ENCODE results near the gene GJB5.

Gene GJB5

DNA sequence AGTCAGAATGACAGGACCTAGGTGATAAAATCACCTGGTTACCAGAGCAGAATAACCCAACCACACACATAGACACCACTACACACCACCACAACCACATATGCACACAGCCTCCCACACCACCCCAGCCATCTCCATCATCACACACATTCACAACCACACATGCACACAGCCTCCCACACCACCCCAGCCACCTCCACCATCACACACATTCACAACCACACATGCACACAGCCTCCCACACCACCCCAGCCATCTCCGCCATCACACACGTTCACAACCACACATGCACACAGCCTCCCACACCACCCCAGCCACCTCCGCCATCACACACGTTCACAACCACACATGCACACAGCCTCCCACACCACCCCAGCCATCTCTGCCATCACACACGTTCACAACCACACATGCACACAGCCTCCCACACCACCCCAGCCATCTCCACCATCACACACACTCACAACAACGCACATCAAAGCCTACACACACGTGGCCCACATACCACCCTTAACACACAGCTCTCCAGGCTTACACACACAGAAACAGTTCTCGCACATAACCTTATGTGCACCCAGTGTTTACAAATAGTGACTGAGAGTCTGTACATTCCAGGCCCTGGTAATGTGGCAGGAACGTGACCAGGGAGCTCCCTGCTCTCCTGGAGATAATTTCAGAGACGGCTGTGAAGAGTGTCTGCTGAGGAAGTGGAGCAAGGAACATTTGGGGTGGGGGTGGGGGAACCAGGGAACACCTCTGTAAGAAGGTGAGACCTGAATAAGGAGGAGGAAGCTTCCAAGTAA, 22.9 kb downstream of the GJB5 start:
- peak overlapping the region; percentile 3 for H3K56ac ChIP-seq (ENCODE audit: low read length)
- H2BK120ac ChIP-seq (ENCODE audit: low read depth, low read length) = no peak overlapping the region
- H3K79me2 ChIP-seq (ENCODE audit: control insufficient read depth, insufficient read depth, low read length) = no peaks in the 10 kb centered on the region
- H4K8ac ChIP-seq (ENCODE audit: low read depth, low read length) = no peak overlapping the region
- no peak overlapping the region for H4K5ac ChIP-seq (ENCODE audit: low read length)
- no peak overlapping the region for H2AK5ac ChIP-seq (ENCODE audit: low read length)
- H3K4me2 ChIP-seq (ENCODE audit: low read length) = no peak overlapping the region
- H2BK15ac ChIP-seq (replicated peaks; ENCODE audit: low read depth) = no peak overlapping the region
- no peak overlapping the region for H3K9ac ChIP-seq (ENCODE audit: low read length)
- H3K4me3 ChIP-seq (ENCODE audit: low read length) = no peak overlapping the region
- WGBS (ENCODE audit: extremely low coverage, insufficient coverage, low lambda C conversion rate) = 100% methylated on average over 2 of the region's 10 CpGs
- H3K4ac ChIP-seq (ENCODE audit: low read depth, low read length) = no peak overlapping the region
- H3K23ac ChIP-seq (ENCODE audit: low read length) = no peak overlapping the region
- H3K4me1 ChIP-seq (ENCODE audit: control insufficient read depth, low read depth, low read length) = peaks cover 2% of the 10 kb centered on the region
- H3K18ac ChIP-seq (ENCODE audit: low read length) = no peak overlapping the region
- no peaks in the 10 kb centered on the region for H3K36me3 ChIP-seq (ENCODE audit: control insufficient read depth, insufficient read depth, low read length)
- no peaks in the 10 kb centered on the region for H3K79me1 ChIP-seq (ENCODE audit: low read length)
- DNase-seq = no peak
- no peak overlapping the region for H3K27ac ChIP-seq (ENCODE audit: low read depth, low read length)
- H3K27me3 ChIP-seq (ENCODE audit: insufficient read depth, low read length, poor library complexity) = no peaks in the 10 kb centered on the region
- no peak overlapping the region for H2BK5ac ChIP-seq (ENCODE audit: low read length)

DNA sequence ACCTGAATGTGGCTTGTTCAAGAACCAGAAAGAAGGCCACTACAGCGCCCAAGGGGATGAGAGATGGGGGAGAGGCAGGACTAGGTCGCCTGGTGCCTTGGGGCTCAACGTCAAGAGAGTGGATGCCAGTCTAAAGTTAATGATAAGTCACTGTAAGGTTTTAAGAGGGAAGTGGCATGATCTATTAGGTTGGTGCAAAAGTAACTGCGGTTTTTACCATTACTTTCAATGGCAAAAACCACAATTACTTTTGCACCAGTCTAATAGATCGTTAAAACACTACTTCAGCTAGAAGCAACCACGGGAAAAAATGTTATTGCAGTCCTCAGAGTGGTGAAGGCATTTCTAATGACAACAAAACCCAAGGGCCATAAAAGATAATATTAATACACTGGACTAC, 23.5 kb downstream of the GJB5 start:
- Histone ChIP-seq H3K18ac (ENCODE audit: low read length) (no peak overlapping the region), H3K27ac (ENCODE audit: low read depth, low read length) (no peak overlapping the region), H3K23ac (ENCODE audit: low read length) (no peak overlapping the region), H3K36me3 (ENCODE audit: control insufficient read depth, insufficient read depth, low read length) (no peaks in the 10 kb centered on the region), H3K4me1 (ENCODE audit: control insufficient read depth, low read depth, low read length) (peaks cover 2% of the 10 kb centered on the region), H2BK15ac (replicated peaks; ENCODE audit: low read depth) (no peak overlapping the region), H4K8ac (ENCODE audit: low read depth, low read length) (no peak overlapping the region), H2AK5ac (ENCODE audit: low read length) (no peak overlapping the region), H3K79me2 (ENCODE audit: control insufficient read depth, insufficient read depth, low read length) (no peaks in the 10 kb centered on the region), H3K4me3 (ENCODE audit: low read length) (no peak overlapping the region), H3K9ac (ENCODE audit: low read length) (no peak overlapping the region), H3K4me2 (ENCODE audit: low read length) (no peak overlapping the region), H2BK5ac (ENCODE audit: low read length) (no peak overlapping the region), H3K79me1 (ENCODE audit: low read length) (no peaks in the 10 kb centered on the region), H4K5ac (ENCODE audit: low read length) (no peak overlapping the region), H2BK120ac (ENCODE audit: low read depth, low read length) (no peak overlapping the region), H3K56ac (ENCODE audit: low read length) (peak overlapping the region; percentile 25), H3K27me3 (ENCODE audit: insufficient read depth, low read length, poor library complexity) (no peaks in the 10 kb centered on the region), H3K4ac (ENCODE audit: low read depth, low read length) (no peak overlapping the region)
- no CpG with 5 or more reads among the region's 6 CpGs for WGBS (ENCODE audit: extremely low coverage, insufficient coverage, low lambda C conversion rate)
- DNase-seq = no peak

DNA sequence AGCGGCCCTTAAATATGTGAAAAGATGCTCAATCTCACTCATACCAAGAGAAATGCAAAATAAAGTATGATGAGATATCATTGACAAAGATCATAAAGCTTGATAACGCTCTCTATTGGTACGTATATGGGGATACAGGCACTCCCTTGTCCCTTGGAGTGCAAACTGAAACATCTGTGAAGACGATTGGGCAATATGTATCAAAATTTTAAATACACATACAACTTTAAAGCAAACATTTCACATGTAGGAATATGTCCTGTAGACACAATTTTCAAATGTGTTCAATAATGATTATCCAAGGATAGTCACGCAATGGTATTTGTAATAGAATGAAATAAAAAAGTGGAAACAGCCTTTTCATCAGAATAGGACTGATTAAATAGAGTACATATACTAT, 24.2 kb downstream of the GJB5 start:
- Histone ChIP-seq H3K4me2 (ENCODE audit: low read length) (no peak overlapping the region), H4K8ac (ENCODE audit: low read depth, low read length) (no peak overlapping the region), H3K18ac (ENCODE audit: low read length) (no peak overlapping the region), H3K4me3 (ENCODE audit: low read length) (no peak overlapping the region), H3K36me3 (ENCODE audit: control insufficient read depth, insufficient read depth, low read length) (no peaks in the 10 kb centered on the region), H3K79me1 (ENCODE audit: low read length) (no peaks in the 10 kb centered on the region), H2BK120ac (ENCODE audit: low read depth, low read length) (no peak overlapping the region), H2AK5ac (ENCODE audit: low read length) (no peak overlapping the region), H2BK5ac (ENCODE audit: low read length) (no peak overlapping the region), H3K79me2 (ENCODE audit: control insufficient read depth, insufficient read depth, low read length) (no peaks in the 10 kb centered on the region), H3K9ac (ENCODE audit: low read length) (no peak overlapping the region), H4K5ac (ENCODE audit: low read length) (no peak overlapping the region), H3K56ac (ENCODE audit: low read length) (no peak overlapping the region), H2BK15ac (replicated peaks; ENCODE audit: low read depth) (no peak overlapping the region), H3K4ac (ENCODE audit: low read depth, low read length) (no peak overlapping the region), H3K23ac (ENCODE audit: low read length) (no peak overlapping the region), H3K4me1 (ENCODE audit: control insufficient read depth, low read depth, low read length) (peaks cover 2% of the 10 kb centered on the region), H3K27ac (ENCODE audit: low read depth, low read length) (no peak overlapping the region), H3K27me3 (ENCODE audit: insufficient read depth, low read length, poor library complexity) (no peaks in the 10 kb centered on the region)
- WGBS (ENCODE audit: extremely low coverage, insufficient coverage, low lambda C conversion rate) = no CpG with 5 or more reads among the region's 5 CpGs
- no peak for DNase-seq

GRCh38 chr1:34779526-34779925, 24.7 kb downstream of the GJB5 start:
- Histone ChIP-seq H4K5ac (ENCODE audit: low read length) (no peak overlapping the region), H3K18ac (ENCODE audit: low read length) (no peak overlapping the region), H3K79me2 (ENCODE audit: control insufficient read depth, insufficient read depth, low read length) (no peaks in the 10 kb centered on the region), H3K56ac (ENCODE audit: low read length) (no peak overlapping the region), H3K4me3 (ENCODE audit: low read length) (no peak overlapping the region), H3K9ac (ENCODE audit: low read length) (no peak overlapping the region), H2BK15ac (replicated peaks; ENCODE audit: low read depth) (no peak overlapping the region), H3K27me3 (ENCODE audit: insufficient read depth, low read length, poor library complexity) (no peaks in the 10 kb centered on the region), H3K36me3 (ENCODE audit: control insufficient read depth, insufficient read depth, low read length) (no peaks in the 10 kb centered on the region), H3K4me1 (ENCODE audit: control insufficient read depth, low read depth, low read length) (peaks cover 2% of the 10 kb centered on the region), H2BK5ac (ENCODE audit: low read length) (no peak overlapping the region), H3K27ac (ENCODE audit: low read depth, low read length) (no peak overlapping the region), H3K79me1 (ENCODE audit: low read length) (no peaks in the 10 kb centered on the region), H3K4me2 (ENCODE audit: low read length) (no peak overlapping the region), H3K4ac (ENCODE audit: low read depth, low read length) (no peak overlapping the region), H2AK5ac (ENCODE audit: low read length) (no peak overlapping the region), H3K23ac (ENCODE audit: low read length) (no peak overlapping the region), H2BK120ac (ENCODE audit: low read depth, low read length) (no peak overlapping the region), H4K8ac (ENCODE audit: low read depth, low read length) (no peak overlapping the region)
- no peak for DNase-seq
- WGBS (ENCODE audit: extremely low coverage, insufficient coverage, low lambda C conversion rate) = no CpG with 5 or more reads among the region's 5 CpGs

- no peak overlapping the region for H3K4ac ChIP-seq (ENCODE audit: low read depth, low read length)
- H3K79me2 ChIP-seq (ENCODE audit: control insufficient read depth, insufficient read depth, low read length) = no peaks in the 10 kb centered on the region
- H3K27me3 ChIP-seq (ENCODE audit: insufficient read depth, low read length, poor library complexity) = no peaks in the 10 kb centered on the region
- H2BK5ac ChIP-seq (ENCODE audit: low read length) = no peak overlapping the region
- DNase-seq = no peak
- no peak overlapping the region for H4K5ac ChIP-seq (ENCODE audit: low read length)
- no peak overlapping the region for H3K56ac ChIP-seq (ENCODE audit: low read length)
- H3K18ac ChIP-seq (ENCODE audit: low read length) = no peak overlapping the region
- peaks cover 2% of the 10 kb centered on the region for H3K4me1 ChIP-seq (ENCODE audit: control insufficient read depth, low read depth, low read length)
- no peak overlapping the region for H2BK120ac ChIP-seq (ENCODE audit: low read depth, low read length)
- H3K4me3 ChIP-seq (ENCODE audit: low read length) = no peak overlapping the region
- no peak overlapping the region for H3K27ac ChIP-seq (ENCODE audit: low read depth, low read length)
- H3K36me3 ChIP-seq (ENCODE audit: control insufficient read depth, insufficient read depth, low read length) = no peaks in the 10 kb centered on the region
- H2BK15ac ChIP-seq (replicated peaks; ENCODE audit: low read depth) = no peak overlapping the region
- no peaks in the 10 kb centered on the region for H3K79me1 ChIP-seq (ENCODE audit: low read length)
- no peak overlapping the region for H4K8ac ChIP-seq (ENCODE audit: low read depth, low read length)
- H3K9ac ChIP-seq (ENCODE audit: low read length) = no peak overlapping the region
- WGBS (ENCODE audit: extremely low coverage, insufficient coverage, low lambda C conversion rate) = no CpG with 5 or more reads among the region's 5 CpGs
- H3K23ac ChIP-seq (ENCODE audit: low read length) = no peak overlapping the region
- no peak overlapping the region for H2AK5ac ChIP-seq (ENCODE audit: low read length)
- H3K4me2 ChIP-seq (ENCODE audit: low read length) = no peak overlapping the region
Measured at GRCh38 chr1:34779962-34780361, 25.1 kb downstream of the GJB5 start.

- Histone ChIP-seq H3K36me3 (ENCODE audit: control insufficient read depth, insufficient read depth, low read length) (no peaks in the 10 kb centered on the region), H3K79me2 (ENCODE audit: control insufficient read depth, insufficient read depth, low read length) (no peaks in the 10 kb centered on the region), H3K4me3 (ENCODE audit: low read length) (no peak overlapping the region), H3K18ac (ENCODE audit: low read length) (no peak overlapping the region), H2BK15ac (replicated peaks; ENCODE audit: low read depth) (no peak overlapping the region), H3K56ac (ENCODE audit: low read length) (no peak overlapping the region), H4K8ac (ENCODE audit: low read depth, low read length) (no peak overlapping the region), H3K23ac (ENCODE audit: low read length) (no peak overlapping the region), H3K4ac (ENCODE audit: low read depth, low read length) (no peak overlapping the region), H3K27ac (ENCODE audit: low read depth, low read length) (no peak overlapping the region), H2BK5ac (ENCODE audit: low read length) (no peak overlapping the region), H3K4me1 (ENCODE audit: control insufficient read depth, low read depth, low read length) (peaks cover 2% of the 10 kb centered on the region), H3K4me2 (ENCODE audit: low read length) (no peak overlapping the region), H4K5ac (ENCODE audit: low read length) (no peak overlapping the region), H3K9ac (ENCODE audit: low read length) (no peak overlapping the region), H3K79me1 (ENCODE audit: low read length) (no peaks in the 10 kb centered on the region), H2AK5ac (ENCODE audit: low read length) (no peak overlapping the region), H3K27me3 (ENCODE audit: insufficient read depth, low read length, poor library complexity) (no peaks in the 10 kb centered on the region), H2BK120ac (ENCODE audit: low read depth, low read length) (no peak overlapping the region)
- WGBS (ENCODE audit: extremely low coverage, insufficient coverage, low lambda C conversion rate) = no CpG with 5 or more reads among the region's 2 CpGs
- no peak for DNase-seq
Measured at GRCh38 chr1:34780528-34780927, 25.7 kb downstream of the GJB5 start.
